HG03469 (cell line): ENCODE results near the gene GUCY1A1.

Experiments used
- ATAC-seq: cut with Tn5 transposase; IDR thresholded peaks from one replicate; pipeline ENCODE4 v1.9.1; 2021; ENCODE audit warnings: mild to moderate bottlenecking, moderate library complexity, moderate number of reproducible peaks; ENCODE audit not compliant: unreplicated experiment

Gene GUCY1A1

GRCh38 chr4:155772459-155773195, 106.0 kb downstream of the GUCY1A1 start:
- ATAC-seq, result no peak

GRCh38 chr4:155773196-155773800, 106.7 kb downstream of the GUCY1A1 start:
- ATAC-seq, result no peak

- ATAC-seq, result no peak
Observed at GRCh38 chr4:155774033-155774432, 107.4 kb downstream of the GUCY1A1 start.

GRCh38 chr4:155777971-155778735, 111.5 kb downstream of the GUCY1A1 start:
- no peak for ATAC-seq

- no peak for ATAC-seq
Observed at GRCh38 chr4:155780775-155781174, 114.1 kb downstream of the GUCY1A1 start.

GRCh38 chr4:155781249-155781831, 114.7 kb downstream of the GUCY1A1 start:
- no peak for ATAC-seq
